Sigmoid colon (tissue), 4 donors: ENCODE measurements around the gene ALPI.

Experiments used
- POLR2A ChIP-seq, 2 donors: fragments of 450-650 bp; IDR thresholded peaks; one replicate each; pipeline ENCODE4 v1.6.1; 2016; ENCODE audit warnings: antibody characterized with exemption in 2 of 2, mild to moderate bottlenecking in 2 of 2, moderate library complexity in 2 of 2
- POLR2AphosphoS5 ChIP-seq, 4 donors: sonication (generic); formaldehyde crosslinking; IDR thresholded peaks; one replicate each; pipeline ENCODE4 v1.6.1; 2017; ENCODE audit warnings: antibody characterized with exemption in 4 of 4
- TF ChIP-seq, protein P1 (sequence below), 4 experiments: fragments of 450-650 bp in 3 of 4; fragments of 200-600 bp in 1 of 4; IDR thresholded peaks; one replicate each; pipeline ENCODE4 v1.5.1; 2016 to 2019; ENCODE audit warnings: antibody characterized with exemption in 4 of 4, mild to moderate bottlenecking in 3 of 4, moderate library complexity in 2 of 4

DNA sequence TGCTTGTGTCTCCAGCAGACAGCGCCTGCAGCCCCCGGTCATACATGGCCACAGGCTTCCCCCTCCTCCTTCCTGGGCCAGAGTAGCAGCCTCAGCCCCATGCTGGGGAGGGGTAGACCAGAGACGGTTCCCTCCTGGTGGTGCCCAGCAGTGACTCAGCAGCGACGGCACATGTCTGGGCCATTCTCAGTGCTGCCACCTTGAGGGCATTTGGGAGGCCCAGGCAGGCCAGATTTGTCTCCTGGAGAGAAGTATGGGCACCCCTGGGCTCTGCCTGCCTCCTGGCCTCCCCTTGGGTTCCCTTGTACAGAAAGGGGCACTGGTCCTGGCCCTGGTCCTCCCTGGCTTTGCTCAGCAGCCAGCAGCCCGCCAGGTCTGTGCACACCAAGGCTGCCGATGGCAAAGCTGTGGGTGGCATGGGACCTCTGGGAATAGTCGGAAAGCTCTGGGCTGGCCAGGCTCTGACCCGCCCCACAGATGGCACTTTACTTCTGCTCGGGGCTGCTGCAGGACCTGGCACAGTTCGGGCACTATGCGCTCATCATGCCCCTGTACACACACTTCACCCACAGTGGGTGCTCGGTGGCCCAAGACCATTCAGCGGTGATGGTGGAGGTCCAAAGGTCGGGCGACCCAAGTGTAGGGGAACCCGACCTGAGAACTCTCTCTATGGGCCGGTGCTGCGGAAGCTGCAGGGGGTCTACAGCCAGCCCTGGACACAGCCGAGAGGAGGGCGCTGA, 11.4 kb upstream of the ALPI start:
- TF ChIP-seq, protein P1, sequence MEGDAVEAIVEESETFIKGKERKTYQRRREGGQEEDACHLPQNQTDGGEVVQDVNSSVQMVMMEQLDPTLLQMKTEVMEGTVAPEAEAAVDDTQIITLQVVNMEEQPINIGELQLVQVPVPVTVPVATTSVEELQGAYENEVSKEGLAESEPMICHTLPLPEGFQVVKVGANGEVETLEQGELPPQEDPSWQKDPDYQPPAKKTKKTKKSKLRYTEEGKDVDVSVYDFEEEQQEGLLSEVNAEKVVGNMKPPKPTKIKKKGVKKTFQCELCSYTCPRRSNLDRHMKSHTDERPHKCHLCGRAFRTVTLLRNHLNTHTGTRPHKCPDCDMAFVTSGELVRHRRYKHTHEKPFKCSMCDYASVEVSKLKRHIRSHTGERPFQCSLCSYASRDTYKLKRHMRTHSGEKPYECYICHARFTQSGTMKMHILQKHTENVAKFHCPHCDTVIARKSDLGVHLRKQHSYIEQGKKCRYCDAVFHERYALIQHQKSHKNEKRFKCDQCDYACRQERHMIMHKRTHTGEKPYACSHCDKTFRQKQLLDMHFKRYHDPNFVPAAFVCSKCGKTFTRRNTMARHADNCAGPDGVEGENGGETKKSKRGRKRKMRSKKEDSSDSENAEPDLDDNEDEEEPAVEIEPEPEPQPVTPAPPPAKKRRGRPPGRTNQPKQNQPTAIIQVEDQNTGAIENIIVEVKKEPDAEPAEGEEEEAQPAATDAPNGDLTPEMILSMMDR (IDR thresholded peaks at IDR 0.05) = peak in 2 of 4 experiments; percentile 15 to 18
- TF ChIP-seq POLR2A (IDR thresholded peaks at IDR 0.05) = no peak
- TF ChIP-seq POLR2AphosphoS5 (IDR thresholded peaks at IDR 0.05) = no peak
